GM12891 (cell line): ENCODE results near the gene WDFY1.

Experiments used
- PAX5 ChIP-seq: IDR thresholded peaks from 2 replicates; pipeline ENCODE4 v1.6.1; 2011; ENCODE audit warnings: low read length, moderate library complexity, mild to moderate bottlenecking; ENCODE audit not compliant: insufficient read depth, severe bottlenecking
- POLR2A ChIP-seq: IDR thresholded peaks from 2 replicates; pipeline ENCODE4 v1.6.1; 2011; ENCODE audit warnings: low read depth, low read length, control low read depth
- POLR2AphosphoS5 ChIP-seq: IDR thresholded peaks from 2 replicates; pipeline ENCODE4 v1.6.1; 2011; ENCODE audit warnings: low read depth, low read length, control low read depth
- POU2F2 ChIP-seq: IDR thresholded peaks from 2 replicates; pipeline ENCODE4 v1.6.1; 2011; ENCODE audit warnings: low read depth, mild to moderate bottlenecking, control low read depth, low read length, moderate library complexity
- SPI1 ChIP-seq: IDR thresholded peaks from 2 replicates; pipeline ENCODE4 v1.6.1; 2011; ENCODE audit warnings: low read depth, low read length, control low read depth
- TAF1 ChIP-seq: IDR thresholded peaks from 2 replicates; pipeline ENCODE4 v1.6.1; 2011; ENCODE audit warnings: low read depth, low read length, control low read depth

DNA sequence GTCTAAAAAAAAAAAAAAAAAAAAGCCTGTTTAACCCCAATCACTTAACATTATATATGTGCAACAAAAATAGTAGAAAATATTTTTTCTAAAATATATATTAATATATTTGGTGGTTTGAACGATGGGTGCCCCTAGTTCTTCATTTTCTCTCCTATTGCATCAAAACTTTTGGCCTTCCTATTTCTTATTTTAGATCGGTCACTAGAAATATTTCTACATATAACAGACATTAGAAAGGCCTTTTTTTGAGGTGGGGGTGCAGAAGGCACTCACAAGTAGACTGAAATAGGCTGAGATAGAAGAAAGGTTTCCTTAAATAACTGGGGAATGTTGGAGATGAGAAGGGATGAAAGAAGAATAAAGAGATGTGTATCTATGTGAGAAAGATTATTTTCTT, 58.4 kb downstream of the WDFY1 start:
- TF ChIP-seq POLR2A (no peak), POLR2AphosphoS5 (no peak), SPI1 (no peak), POU2F2 (no peak), TAF1 (no peak), PAX5 (no peak)
